Esophagus (tissue), 2 donors: ENCODE results near the gene EEF2. TPM values are rescaled to one million over a fixed set of nuclear protein-coding genes. Genes with fewer than 3 reads are reported as not detected.
A peak's percentile ranks its signal among the peaks of the same experiment; 100 is the strongest.
"Not testable (repeated sequence)": the region's sequence is repeated elsewhere in the genome, so short reads cannot be mapped to it uniquely, and the experiment has no call there.

Experiments used
- H3K27ac ChIP-seq, 2 donors: one replicate each; pipeline ENCODE4 v1.5.1; 2013; ENCODE audit warnings: low read depth in 2 of 2, mild to moderate bottlenecking in 2 of 2, inconsistent platforms in 1 of 2, low read length in 1 of 2, moderate library complexity in 1 of 2
- H3K27me3 ChIP-seq, 2 donors: one replicate each; pipeline ENCODE4 v1.6.1; 2013; ENCODE audit warnings: low read length in 2 of 2, control low read depth in 1 of 2, mild to moderate bottlenecking in 1 of 2; ENCODE audit not compliant: insufficient read depth in 2 of 2, control insufficient read depth in 1 of 2
- H3K36me3 ChIP-seq, 2 donors: one replicate each; pipeline ENCODE4 v1.6.1; 2013; ENCODE audit warnings: low read length in 1 of 2; ENCODE audit not compliant: control insufficient read depth in 2 of 2, insufficient read depth in 2 of 2
- H3K4me1 ChIP-seq, 2 donors: one replicate each; pipeline ENCODE4 v1.6.1; 2013; ENCODE audit warnings: low read length in 1 of 2; ENCODE audit not compliant: control insufficient read depth in 2 of 2, insufficient read depth in 2 of 2
- H3K4me3 ChIP-seq, 2 donors: one replicate each; pipeline ENCODE4 v1.5.1; 2013; ENCODE audit warnings: low read length in 2 of 2, mild to moderate bottlenecking in 2 of 2, low read depth in 1 of 2, moderate library complexity in 1 of 2
- H3K9me3 ChIP-seq, 2 donors: one replicate each; pipeline ENCODE4 v1.6.1; 2013; ENCODE audit warnings: mild to moderate bottlenecking in 2 of 2, low read depth in 1 of 2, low read length in 1 of 2, moderate library complexity in 1 of 2; ENCODE audit not compliant: control insufficient read depth in 2 of 2, insufficient read depth in 1 of 2
- WGBS, 2 donors: extraction: QIAGEN DNeasy Blood & Tissue Kit; methylation state at CpG; one replicate each; pipeline ENCODE4 v1.1.7; 2013; 5-methylcytosine and 5-hydroxymethylcytosine counted together
- polyA plus RNA-seq, 2 donors: library from polyadenylated mRNA; stranded (reverse); fragments of 200-250 nt; gene quantifications; one replicate each; pipeline ENCODE4 v1.2.3, GENCODE V29; 2013
- donor health status: healthy with polysubstance abuse.
- donor health status: Bipolar disorder and iron deficiency.

The EEF2 gene
- polyA plus RNA-seq, 2 donors, result 494 to 820 TPM

- no peaks in the 10 kb centered on the region for H3K27me3 ChIP-seq
- peaks cover 0 to 3% of the 10 kb centered on the region in 2 donors for H3K9me3 ChIP-seq
- peaks cover 13 to 54% of the 10 kb centered on the region in 2 donors for H3K36me3 ChIP-seq
- WGBS, 2 donors, result 87 to 89% methylated on average over 12 of the region's 12 CpGs
- peaks cover 0 to 16% of the 10 kb centered on the region in 2 donors for H3K4me1 ChIP-seq
- no peak overlapping the region for H3K4me3 ChIP-seq
- H3K27ac ChIP-seq, result no peak overlapping the region
These were observed 31.2 kb upstream of the EEF2 start for GRCh38 chr19:4016486-4016885.

GRCh38 chr19:4015705-4016402 is 30.6 kb upstream of the EEF2 start:
- peak overlapping the region in 1 of 2 donors; percentile 27 for H3K27ac ChIP-seq
- no peak overlapping the region for H3K4me3 ChIP-seq
- H3K9me3 ChIP-seq, result peaks cover 0 to 3% of the 10 kb centered on the region in 2 donors
- no peaks in the 10 kb centered on the region for H3K27me3 ChIP-seq
- H3K4me1 ChIP-seq, result peaks cover 3 to 22% of the 10 kb centered on the region in 2 donors
- peaks cover 13 to 60% of the 10 kb centered on the region in 2 donors for H3K36me3 ChIP-seq
- WGBS, 2 donors, result 58 to 74% methylated on average over 37 of the region's 37 CpGs

- WGBS, 2 donors, result 61 to 78% methylated on average over 24 to 25 of the region's 25 CpGs
- Histone ChIP-seq H3K27me3 (no peaks in the 10 kb centered on the region), H3K9me3 (peaks cover 0 to 3% of the 10 kb centered on the region in 2 donors), H3K4me1 (peaks cover 3 to 27% of the 10 kb centered on the region in 2 donors), H3K36me3 (peaks cover 13 to 62% of the 10 kb centered on the region in 2 donors), H3K27ac (no peak overlapping the region), H3K4me3 (no peak overlapping the region)
These were observed 29.6 kb upstream of the EEF2 start for GRCh38 chr19:4014541-4015491.

- WGBS, 2 donors, result 88 to 91% methylated on average over 20 of the region's 20 CpGs
- H3K4me3 ChIP-seq, result no peak overlapping the region
- H3K27me3 ChIP-seq, result no peaks in the 10 kb centered on the region
- H3K9me3 ChIP-seq, result peaks cover 0 to 5% of the 10 kb centered on the region in 2 donors
- H3K36me3 ChIP-seq, result peaks cover 13 to 57% of the 10 kb centered on the region in 2 donors
- H3K27ac ChIP-seq, result no peak overlapping the region
- H3K4me1 ChIP-seq, result peaks cover 3 to 34% of the 10 kb centered on the region in 2 donors
These were observed 28.8 kb upstream of the EEF2 start for GRCh38 chr19:4013886-4014540.

- Histone ChIP-seq H3K4me3 (no peak overlapping the region), H3K4me1 (peaks cover 6 to 35% of the 10 kb centered on the region in 2 donors), H3K27me3 (no peaks in the 10 kb centered on the region), H3K9me3 (peaks cover 0 to 5% of the 10 kb centered on the region in 2 donors), H3K36me3 (peaks cover 8 to 49% of the 10 kb centered on the region in 2 donors), H3K27ac (no peak overlapping the region)
- 95% methylated on average over 33 of the region's 33 CpGs for WGBS, 2 donors
These were observed 27.8 kb upstream of the EEF2 start for GRCh38 chr19:4012975-4013634.

GRCh38 chr19:4012092-4012974 is 27.1 kb upstream of the EEF2 start:
- Histone ChIP-seq H3K9me3 (peaks cover 0 to 5% of the 10 kb centered on the region in 2 donors), H3K36me3 (peaks cover 8 to 47% of the 10 kb centered on the region in 2 donors), H3K4me3 (no peak overlapping the region), H3K27me3 (no peaks in the 10 kb centered on the region), H3K4me1 (peaks cover 7 to 35% of the 10 kb centered on the region in 2 donors), H3K27ac (no peak overlapping the region)
- WGBS, 2 donors, result 63 to 78% methylated on average over 27 of the region's 27 CpGs

GRCh38 chr19:4011430-4011829 is 26.2 kb upstream of the EEF2 start:
- peaks cover 8 to 42% of the 10 kb centered on the region in 2 donors for H3K36me3 ChIP-seq
- not testable (repeated sequence) for H3K4me3 ChIP-seq, H3K9me3 ChIP-seq, H3K27me3 ChIP-seq, H3K27ac ChIP-seq
- peaks cover 7 to 33% of the 10 kb centered on the region in 2 donors for H3K4me1 ChIP-seq
- WGBS, 2 donors, result 63 to 76% methylated on average over 6 of the region's 6 CpGs

- H3K36me3 ChIP-seq, result peaks cover 8 to 40% of the 10 kb centered on the region in 2 donors
- 71 to 73% methylated on average over 14 of the region's 14 CpGs for WGBS, 2 donors
- no peak overlapping the region for H3K4me3 ChIP-seq
- H3K27ac ChIP-seq, result no peak overlapping the region
- no peaks in the 10 kb centered on the region for H3K27me3 ChIP-seq
- peaks cover 7 to 30% of the 10 kb centered on the region in 2 donors for H3K4me1 ChIP-seq
- peaks cover 0 to 5% of the 10 kb centered on the region in 2 donors for H3K9me3 ChIP-seq
These were observed 25.5 kb upstream of the EEF2 start for GRCh38 chr19:4010808-4011110.
